GM18868 (cell line): ENCODE results near the gene SCTR.

Experiments used
- ATAC-seq: cut with Tn5 transposase; IDR thresholded peaks from one replicate; pipeline ENCODE4 v1.9.1; 2021; ENCODE audit warnings: mild to moderate bottlenecking, moderate library complexity; ENCODE audit not compliant: unreplicated experiment

SCTR gene

GRCh38 chr2:119523952-119524694 lies at the start of gene SCTR:
Gene SCTR, minus strand, starts transcription at chr2:119524483. Its CDS starts 257 bp downstream, at chr2:119524226.
- no peak for ATAC-seq

GRCh38 chr2:119567292-119567691 lies 43.0 kb upstream of the SCTR start:
- no peak for ATAC-seq

GRCh38 chr2:119565481-119565880 lies 41.2 kb upstream of the SCTR start:
- no peak for ATAC-seq

- no peak for ATAC-seq
Observed at GRCh38 chr2:119553687-119554344, 29.5 kb upstream of the SCTR start.

GRCh38 chr2:119552902-119553301 lies 28.6 kb upstream of the SCTR start:
- ATAC-seq = no peak

- no peak for ATAC-seq
Observed at GRCh38 chr2:119550856-119551255, 26.6 kb upstream of the SCTR start.

- no peak for ATAC-seq
Observed at GRCh38 chr2:119550346-119550745, 26.1 kb upstream of the SCTR start.

GRCh38 chr2:119549241-119549640 lies 25.0 kb upstream of the SCTR start:
- no peak for ATAC-seq

GRCh38 chr2:119548516-119549120 lies 24.3 kb upstream of the SCTR start:
- ATAC-seq = no peak

GRCh38 chr2:119546447-119546767 lies 22.1 kb upstream of the SCTR start:
- ATAC-seq = no peak

GRCh38 chr2:119545754-119546446 lies 21.6 kb upstream of the SCTR start:
- ATAC-seq = no peak

GRCh38 chr2:119544939-119545475 lies 20.7 kb upstream of the SCTR start:
- no peak for ATAC-seq

GRCh38 chr2:119544075-119544938 lies 20.0 kb upstream of the SCTR start, which contains the start of gene CFAP221:
Gene CFAP221, plus strand, starts transcription at chr2:119544449. Its CDS starts 1,683 bp downstream, at chr2:119546132.
- ATAC-seq = peak; percentile 86

GRCh38 chr2:119541476-119541875 lies 17.2 kb upstream of the SCTR start:
- ATAC-seq = no peak

GRCh38 chr2:119537792-119538191 lies 13.5 kb upstream of the SCTR start:
- no peak for ATAC-seq

GRCh38 chr2:119536707-119537106 lies 12.4 kb upstream of the SCTR start:
- ATAC-seq = no peak

GRCh38 chr2:119536211-119536610 lies 11.9 kb upstream of the SCTR start:
- ATAC-seq = no peak

- ATAC-seq = no peak
Observed at GRCh38 chr2:119533560-119533959, 9.3 kb upstream of the SCTR start.

GRCh38 chr2:119531292-119531691 lies 7.0 kb upstream of the SCTR start:
- no peak for ATAC-seq

GRCh38 chr2:119527999-119528398 lies 3.7 kb upstream of the SCTR start:
- ATAC-seq = no peak
